Prostate gland (tissue), 2 donors: ENCODE measurements around the gene YEATS4. TPM values are rescaled to one million over a fixed set of nuclear protein-coding genes. Genes with fewer than 3 reads are reported as not detected.

Experiments used
- DNase-seq: peaks from one replicate; pipeline ENCODE4 v3.0.0-alpha.2; 2019; ENCODE audit warnings: low spot score
- H3K27ac ChIP-seq, 2 donors: fragments of 200-600 bp; sonication (generic); 2 replicates each; pipeline ENCODE4 v1.5.1; 2017 to 2019
- H3K27me3 ChIP-seq: fragments of 200-600 bp; sonication (generic); replicated peaks from 2 replicates; pipeline ENCODE4 v1.5.1; 2019; ENCODE audit not compliant: insufficient read depth
- H3K36me3 ChIP-seq, 2 donors: fragments of 200-600 bp; sonication (generic); 1 replicate in 1 of 2; 2 replicates in 1 of 2; pipeline versions ENCODE4 v1.5.1 to v1.8.1; 2017 to 2019
- H3K4me1 ChIP-seq: fragments of 200-600 bp; sonication (generic); replicated peaks from 2 replicates; pipeline ENCODE4 v1.5.1; 2019
- H3K4me3 ChIP-seq, 2 donors: fragments of 200-600 bp; sonication (generic); 2 replicates each; pipeline ENCODE4 v1.5.1; 2017 to 2019
- H3K9me3 ChIP-seq: fragments of 200-600 bp; sonication (generic); 2 replicates; pipeline ENCODE4 v1.5.1; 2017
- POLR2A ChIP-seq: fragments of 450-650 bp; IDR thresholded peaks from one replicate; pipeline ENCODE4 v1.6.1; 2016; ENCODE audit warnings: antibody characterized with exemption, mild to moderate bottlenecking
- POLR2AphosphoS5 ChIP-seq: sonication (generic); formaldehyde crosslinking; IDR thresholded peaks from one replicate; pipeline ENCODE4 v1.6.1; 2017; ENCODE audit warnings: antibody characterized with exemption
- WGBS: methylation state at CpG from one replicate; pipeline ENCODE4 v1.1.5; 2018; 5-methylcytosine and 5-hydroxymethylcytosine counted together
- intact Hi-C: fragments of 100-400 bp; cut with DNase I; formaldehyde crosslinking; loops from one replicate; pipeline ENCODE4 v1.14.2; 2022
- total RNA-seq, 2 donors: library from RNA; depleted of rRNA; stranded (reverse); fragments of >200 nt; gene quantifications; one replicate each; pipeline ENCODE4 v1.1.0, GENCODE V29; 2016
- TF ChIP-seq, protein P1 (sequence below), 4 experiments: fragments of 200-600 bp in 2 of 4; fragments of 450-650 bp in 2 of 4; sonication (generic) in 2 of 4; IDR thresholded peaks; 1 replicate in 3 of 4; 2 replicates in 1 of 4; pipeline ENCODE4 v1.5.1; 2016 to 2019; ENCODE audit warnings: antibody characterized with exemption in 4 of 4, mild to moderate bottlenecking in 2 of 4, moderate library complexity in 2 of 4

The YEATS4 gene
- total RNA-seq, 2 donors from 2014 or later = 29.0 to 57.4 TPM

DNA sequence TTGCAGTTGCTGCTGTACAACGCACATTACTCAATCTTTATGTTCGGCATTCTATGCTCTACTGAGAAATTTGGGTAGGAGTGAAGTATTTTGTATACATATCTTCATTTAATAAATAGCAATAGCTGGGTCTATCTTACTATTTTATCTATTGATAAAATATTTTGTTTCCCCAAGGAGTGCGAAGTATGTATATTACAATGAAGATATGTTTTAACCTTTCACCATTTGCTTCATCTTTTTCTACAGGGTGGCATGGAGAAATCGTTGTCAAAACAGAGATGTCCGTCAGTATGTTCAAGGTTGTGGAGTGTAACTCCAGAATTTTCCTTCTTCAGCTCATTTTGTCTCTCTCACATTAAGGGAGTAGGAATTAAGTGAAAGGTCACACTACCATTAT lies 6.6 kb upstream of the YEATS4 start:
- intact Hi-C loops = no loop called here
- H3K27me3 ChIP-seq = no peaks in the 10 kb centered on the region
- no peak for DNase-seq
- no peaks in the 10 kb centered on the region for H3K9me3 ChIP-seq
- no peak for TF ChIP-seq POLR2A
- WGBS = 96% methylated on average over 5 of the region's 5 CpGs
- no peak overlapping the region for H3K4me3 ChIP-seq
- no peak overlapping the region for H3K27ac ChIP-seq
- H3K36me3 ChIP-seq = no peaks in the 10 kb centered on the region
- no peaks in the 10 kb centered on the region for H3K4me1 ChIP-seq

DNA sequence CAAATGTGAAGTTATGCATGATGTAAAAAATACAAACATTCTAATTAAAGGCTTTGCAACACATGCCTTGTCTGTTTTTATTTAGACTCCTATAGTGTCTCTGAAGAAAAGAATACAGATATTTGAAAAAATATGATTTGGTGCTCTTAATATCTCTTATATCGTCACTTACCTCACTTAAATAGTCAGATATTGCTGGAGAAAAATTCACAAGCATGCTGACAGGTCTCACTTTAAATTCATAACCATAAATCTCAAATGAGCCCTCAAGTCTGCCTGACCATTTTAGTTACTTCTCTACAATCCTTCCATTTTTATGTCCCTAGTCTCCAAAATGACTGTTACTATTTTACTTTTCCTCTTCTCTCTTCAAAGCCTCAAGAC lies 5.4 kb upstream of the YEATS4 start:
- no peak overlapping the region for H3K27ac ChIP-seq
- WGBS = 89% methylated on average over 1 of the region's 1 CpG
- no peaks in the 10 kb centered on the region for H3K4me1 ChIP-seq
- no peaks in the 10 kb centered on the region for H3K36me3 ChIP-seq
- no peak for TF ChIP-seq POLR2AphosphoS5
- no peak for TF ChIP-seq POLR2A
- TF ChIP-seq, protein P1, sequence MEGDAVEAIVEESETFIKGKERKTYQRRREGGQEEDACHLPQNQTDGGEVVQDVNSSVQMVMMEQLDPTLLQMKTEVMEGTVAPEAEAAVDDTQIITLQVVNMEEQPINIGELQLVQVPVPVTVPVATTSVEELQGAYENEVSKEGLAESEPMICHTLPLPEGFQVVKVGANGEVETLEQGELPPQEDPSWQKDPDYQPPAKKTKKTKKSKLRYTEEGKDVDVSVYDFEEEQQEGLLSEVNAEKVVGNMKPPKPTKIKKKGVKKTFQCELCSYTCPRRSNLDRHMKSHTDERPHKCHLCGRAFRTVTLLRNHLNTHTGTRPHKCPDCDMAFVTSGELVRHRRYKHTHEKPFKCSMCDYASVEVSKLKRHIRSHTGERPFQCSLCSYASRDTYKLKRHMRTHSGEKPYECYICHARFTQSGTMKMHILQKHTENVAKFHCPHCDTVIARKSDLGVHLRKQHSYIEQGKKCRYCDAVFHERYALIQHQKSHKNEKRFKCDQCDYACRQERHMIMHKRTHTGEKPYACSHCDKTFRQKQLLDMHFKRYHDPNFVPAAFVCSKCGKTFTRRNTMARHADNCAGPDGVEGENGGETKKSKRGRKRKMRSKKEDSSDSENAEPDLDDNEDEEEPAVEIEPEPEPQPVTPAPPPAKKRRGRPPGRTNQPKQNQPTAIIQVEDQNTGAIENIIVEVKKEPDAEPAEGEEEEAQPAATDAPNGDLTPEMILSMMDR (IDR thresholded peaks at IDR 0.05) = no peak
- no peak overlapping the region for H3K4me3 ChIP-seq
- no peak for DNase-seq
- intact Hi-C loops = no loop called here
- no peaks in the 10 kb centered on the region for H3K9me3 ChIP-seq
- H3K27me3 ChIP-seq = no peaks in the 10 kb centered on the region

DNA sequence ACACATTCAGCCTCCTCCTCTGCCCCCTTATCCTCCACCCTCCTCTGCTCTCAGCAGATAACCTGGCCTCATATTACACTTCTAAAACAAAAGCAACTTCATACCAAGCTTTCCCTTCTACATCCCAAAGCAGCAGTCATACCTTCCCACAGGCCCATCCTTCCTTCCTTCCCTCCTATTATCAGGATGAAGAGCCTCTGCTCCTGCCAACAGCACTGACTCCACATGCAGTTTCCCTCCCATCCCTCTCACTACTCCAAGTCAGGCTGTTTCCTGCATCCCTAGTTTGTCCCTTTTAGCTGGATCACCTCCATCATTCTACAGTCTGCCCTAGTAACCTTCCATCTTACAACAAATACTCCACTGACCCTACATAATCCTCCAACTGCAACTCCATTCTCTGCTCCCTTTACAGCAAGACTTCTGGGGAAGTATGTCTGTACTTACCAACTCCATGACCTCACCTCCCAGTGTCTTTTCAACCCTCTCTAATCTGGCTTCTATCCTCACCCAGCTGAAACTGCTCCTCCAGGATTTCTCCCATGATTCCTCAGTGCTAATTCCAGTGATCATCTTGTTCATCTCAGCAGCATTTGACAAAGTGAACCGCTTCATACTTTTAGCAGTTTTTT lies 4.9 kb upstream of the YEATS4 start:
- no peaks in the 10 kb centered on the region for H3K9me3 ChIP-seq
- TF ChIP-seq POLR2A (no peak), POLR2AphosphoS5 (no peak)
- no peaks in the 10 kb centered on the region for H3K36me3 ChIP-seq
- no peaks in the 10 kb centered on the region for H3K4me1 ChIP-seq
- no peak for DNase-seq
- intact Hi-C loops = loop anchor here (5.0 kb wide), 3 partner anchors 218 to 283 kb away; partner anchors contain the start of gene CCT2
- no peak overlapping the region for H3K4me3 ChIP-seq
- H3K27me3 ChIP-seq = no peaks in the 10 kb centered on the region
- no peak overlapping the region for H3K27ac ChIP-seq
- 61% methylated on average over 1 of the region's 1 CpG for WGBS

DNA sequence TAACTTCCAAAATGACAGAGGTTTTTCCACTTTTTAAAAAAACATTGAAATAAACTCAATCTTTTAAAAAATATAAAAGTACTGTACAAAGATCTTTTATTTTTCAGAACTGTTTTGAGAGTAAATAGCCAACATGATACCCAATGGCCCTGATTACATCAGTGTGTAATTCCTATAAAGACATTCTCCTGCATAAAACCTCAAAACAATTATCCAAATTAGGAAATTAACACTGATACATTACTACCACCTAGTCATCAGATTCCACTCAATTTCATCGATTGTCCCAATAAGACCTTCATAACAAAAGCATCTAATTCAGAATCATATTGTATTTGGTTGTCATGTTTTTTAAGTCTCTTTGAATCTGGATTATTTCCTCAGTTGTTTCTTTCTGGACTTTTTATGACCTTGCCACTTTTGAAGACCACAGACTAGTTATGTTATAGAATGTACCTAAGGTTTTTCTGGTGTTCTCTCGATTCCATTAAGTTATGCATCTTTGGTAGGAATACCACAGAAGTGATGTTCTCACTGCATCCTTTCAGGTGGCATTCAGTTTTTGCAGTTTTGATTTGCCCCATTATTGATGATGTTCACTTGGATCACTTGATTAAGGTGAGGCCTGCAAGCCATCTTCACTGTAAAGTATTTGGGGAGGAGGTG lies 4.0 kb upstream of the YEATS4 start:
- no peak overlapping the region for H3K27ac ChIP-seq
- no peaks in the 10 kb centered on the region for H3K9me3 ChIP-seq
- H3K4me3 ChIP-seq = no peak overlapping the region
- H3K27me3 ChIP-seq = no peaks in the 10 kb centered on the region
- TF ChIP-seq POLR2A = no peak
- TF ChIP-seq, protein P1 (IDR thresholded peaks at IDR 0.05) = no peak
- TF ChIP-seq POLR2AphosphoS5 = no peak
- 62% methylated on average over 2 of the region's 2 CpGs for WGBS
- H3K36me3 ChIP-seq = no peaks in the 10 kb centered on the region
- no peak for DNase-seq
- intact Hi-C loops = loop anchor here (5.0 kb wide), 3 partner anchors 217 to 282 kb away; partner anchors contain the start of gene CCT2
- H3K4me1 ChIP-seq = no peaks in the 10 kb centered on the region

DNA sequence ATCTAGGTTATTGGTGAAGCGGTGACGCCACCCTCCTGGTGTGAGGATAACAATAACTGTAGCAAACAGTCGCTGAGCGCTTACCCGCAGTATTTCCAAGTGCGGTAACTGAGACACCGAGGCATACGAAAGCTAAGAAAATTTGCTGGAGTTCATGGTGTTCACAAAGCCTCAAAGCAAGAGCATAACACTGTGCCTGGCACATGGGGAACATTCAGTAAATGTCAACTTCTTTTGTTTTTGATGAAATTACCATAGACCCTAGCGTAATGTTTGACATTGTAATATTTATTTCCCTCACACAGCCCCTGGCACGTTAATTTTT lies 767 bp downstream of the YEATS4 start:
- intact Hi-C loops = no loop called here
- H3K27ac ChIP-seq = peak overlapping the region; percentile 95 to 98

More for the DNA sequence above, 767 bp downstream of the YEATS4 start:
- WGBS = 5% methylated on average over 10 of the region's 10 CpGs
- no peak for TF ChIP-seq POLR2AphosphoS5
- TF ChIP-seq POLR2A = no peak
- TF ChIP-seq, protein P1 (IDR thresholded peaks at IDR 0.05) = no peak
- no peaks in the 10 kb centered on the region for H3K27me3 ChIP-seq
- no peaks in the 10 kb centered on the region for H3K4me1 ChIP-seq
- H3K9me3 ChIP-seq = no peaks in the 10 kb centered on the region
- no peak for DNase-seq
- peak overlapping the region; percentile 82 to 85 for H3K4me3 ChIP-seq
- no peaks in the 10 kb centered on the region for H3K36me3 ChIP-seq
